H1 (cell line): ENCODE data around the gene CCDC171.

Experiments
- CBX8 ChIP-seq: fragments of 300-800, 300-1000 bp; sonication (generic); IDR thresholded peaks from 2 replicates; pipeline ENCODE4 v1.7.1; 2016; ENCODE audit warnings: low read depth, low read length, borderline replicate concordance
- CHD2 ChIP-seq: IDR thresholded peaks from 2 replicates; pipeline ENCODE4 v1.6.1; 2012; ENCODE audit warnings: low read length, improper control_type of control experiment
- EGR1 ChIP-seq: IDR thresholded peaks from 2 replicates; pipeline ENCODE4 v1.6.1; 2011; ENCODE audit warnings: low read depth, low read length, borderline replicate concordance
- EP300 ChIP-seq, 2 experiments: IDR thresholded peaks; 1 replicate in 1 of 2; 2 replicates in 1 of 2; pipeline ENCODE4 v1.6.1; 2011 to 2012; ENCODE audit warnings: low read depth in 2 of 2, low read length in 2 of 2, mild to moderate bottlenecking in 2 of 2, borderline replicate concordance in 1 of 2, inconsistent platforms in 1 of 2, moderate library complexity in 1 of 2
- FOSL1 ChIP-seq: IDR thresholded peaks from 2 replicates; pipeline ENCODE4 v1.6.1; 2011; ENCODE audit warnings: mild to moderate bottlenecking, low read depth, low read length, moderate library complexity; ENCODE audit not compliant: insufficient read depth
- MAFK ChIP-seq: IDR thresholded peaks from 2 replicates; pipeline ENCODE4 v1.6.1; 2012; ENCODE audit warnings: low read depth, mild to moderate bottlenecking, improper control_type of control experiment, low read length
- POLR2AphosphoS5 ChIP-seq: IDR thresholded peaks from 2 replicates; pipeline ENCODE4 v1.6.1; 2011; ENCODE audit warnings: low read depth, low read length
- SUZ12 ChIP-seq: fragments of 200-600 bp; sonication (generic); IDR thresholded peaks from 2 replicates; pipeline ENCODE4 v1.6.1; 2012; ENCODE audit warnings: mild to moderate bottlenecking, inconsistent platforms, low read length, moderate library complexity, mixed read lengths
- TF ChIP-seq, protein P1 (sequence below), 3 experiments: IDR thresholded peaks; 1 replicate in 2 of 3; 2 replicates in 1 of 3; pipeline versions ENCODE4 v1.5.1 to v1.6.1; 2011; ENCODE audit warnings: low read length in 3 of 3, mild to moderate bottlenecking in 3 of 3, inconsistent platforms in 2 of 3, low read depth in 1 of 3, moderate library complexity in 1 of 3; ENCODE audit not compliant: insufficient read depth in 1 of 3; ENCODE audit errors: control extremely low read depth in 1 of 3
- TF ChIP-seq, protein P2 (sequence below): IDR thresholded peaks from 2 replicates; pipeline ENCODE4 v1.6.1; 2012; ENCODE audit warnings: inconsistent platforms

DNA sequence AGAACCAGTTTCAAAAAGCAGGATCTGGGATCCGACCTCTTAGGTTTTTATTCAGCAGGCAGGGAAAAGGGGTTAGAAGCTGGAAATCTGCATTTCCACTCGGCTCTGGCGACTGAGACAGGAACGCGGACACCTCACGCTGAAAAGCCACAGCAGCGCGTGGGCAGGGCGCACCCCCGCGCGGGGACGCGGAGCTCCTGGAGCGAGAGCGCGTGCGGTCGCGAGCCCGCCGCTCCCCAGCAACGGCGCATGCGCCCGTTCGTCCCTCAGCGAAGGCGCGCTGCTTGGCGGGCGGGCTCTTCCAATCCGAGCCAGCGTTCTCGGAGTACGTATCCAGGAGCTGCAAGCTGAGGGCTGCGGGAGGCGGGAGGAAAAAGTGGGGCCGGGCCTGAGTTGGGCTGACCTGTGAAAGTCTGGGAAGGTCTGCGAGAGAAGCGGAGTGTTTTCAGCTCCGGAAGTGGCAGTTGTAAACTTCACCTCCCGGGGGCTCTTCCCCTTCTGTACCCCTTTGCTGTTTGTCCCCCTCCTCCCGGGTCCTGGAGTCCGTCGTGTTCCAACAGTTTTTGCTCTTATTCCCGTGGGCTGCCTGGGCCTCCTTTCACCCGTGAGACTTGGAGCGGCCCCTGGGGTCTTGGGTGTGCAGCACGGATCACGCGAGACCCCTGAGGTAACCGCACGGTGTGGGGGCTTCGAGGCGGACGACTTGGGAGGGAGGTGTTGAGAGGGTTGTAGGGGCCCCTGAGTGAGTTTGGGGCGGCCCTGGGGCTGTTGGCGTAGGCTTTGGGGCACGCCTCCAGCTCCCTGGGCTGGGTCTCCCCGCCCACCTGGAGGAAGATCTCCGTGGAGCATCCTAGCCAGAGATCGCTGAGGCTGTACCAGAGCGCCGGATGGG is at the start of gene CCDC171:
- TF ChIP-seq, protein P1, sequence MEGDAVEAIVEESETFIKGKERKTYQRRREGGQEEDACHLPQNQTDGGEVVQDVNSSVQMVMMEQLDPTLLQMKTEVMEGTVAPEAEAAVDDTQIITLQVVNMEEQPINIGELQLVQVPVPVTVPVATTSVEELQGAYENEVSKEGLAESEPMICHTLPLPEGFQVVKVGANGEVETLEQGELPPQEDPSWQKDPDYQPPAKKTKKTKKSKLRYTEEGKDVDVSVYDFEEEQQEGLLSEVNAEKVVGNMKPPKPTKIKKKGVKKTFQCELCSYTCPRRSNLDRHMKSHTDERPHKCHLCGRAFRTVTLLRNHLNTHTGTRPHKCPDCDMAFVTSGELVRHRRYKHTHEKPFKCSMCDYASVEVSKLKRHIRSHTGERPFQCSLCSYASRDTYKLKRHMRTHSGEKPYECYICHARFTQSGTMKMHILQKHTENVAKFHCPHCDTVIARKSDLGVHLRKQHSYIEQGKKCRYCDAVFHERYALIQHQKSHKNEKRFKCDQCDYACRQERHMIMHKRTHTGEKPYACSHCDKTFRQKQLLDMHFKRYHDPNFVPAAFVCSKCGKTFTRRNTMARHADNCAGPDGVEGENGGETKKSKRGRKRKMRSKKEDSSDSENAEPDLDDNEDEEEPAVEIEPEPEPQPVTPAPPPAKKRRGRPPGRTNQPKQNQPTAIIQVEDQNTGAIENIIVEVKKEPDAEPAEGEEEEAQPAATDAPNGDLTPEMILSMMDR (IDR thresholded peaks at IDR 0.05; ENCODE audit: control extremely low read depth in 1 of 3, insufficient read depth in 1 of 3, low read depth in 1 of 3, low read length in 3 of 3) = no peak
- TF ChIP-seq, protein P2, sequence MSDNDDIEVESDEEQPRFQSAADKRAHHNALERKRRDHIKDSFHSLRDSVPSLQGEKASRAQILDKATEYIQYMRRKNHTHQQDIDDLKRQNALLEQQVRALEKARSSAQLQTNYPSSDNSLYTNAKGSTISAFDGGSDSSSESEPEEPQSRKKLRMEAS = peak; percentile 89
- TF ChIP-seq POLR2AphosphoS5 (peak; percentile 88), FOSL1 (peak; percentile 87), EGR1 (peak; percentile 70), MAFK (no peak), CBX8 (no peak), CHD2 (peak; percentile 44; the same call in 1 of the 2 replicates), SUZ12 (no peak), EP300 (IDR thresholded peaks at IDR 0.05; ENCODE audit: borderline replicate concordance in 1 of 2, low read depth in 2 of 2, low read length in 2 of 2) (no peak)
